ENCODE measurements around the gene SHKBP1.

DNA sequence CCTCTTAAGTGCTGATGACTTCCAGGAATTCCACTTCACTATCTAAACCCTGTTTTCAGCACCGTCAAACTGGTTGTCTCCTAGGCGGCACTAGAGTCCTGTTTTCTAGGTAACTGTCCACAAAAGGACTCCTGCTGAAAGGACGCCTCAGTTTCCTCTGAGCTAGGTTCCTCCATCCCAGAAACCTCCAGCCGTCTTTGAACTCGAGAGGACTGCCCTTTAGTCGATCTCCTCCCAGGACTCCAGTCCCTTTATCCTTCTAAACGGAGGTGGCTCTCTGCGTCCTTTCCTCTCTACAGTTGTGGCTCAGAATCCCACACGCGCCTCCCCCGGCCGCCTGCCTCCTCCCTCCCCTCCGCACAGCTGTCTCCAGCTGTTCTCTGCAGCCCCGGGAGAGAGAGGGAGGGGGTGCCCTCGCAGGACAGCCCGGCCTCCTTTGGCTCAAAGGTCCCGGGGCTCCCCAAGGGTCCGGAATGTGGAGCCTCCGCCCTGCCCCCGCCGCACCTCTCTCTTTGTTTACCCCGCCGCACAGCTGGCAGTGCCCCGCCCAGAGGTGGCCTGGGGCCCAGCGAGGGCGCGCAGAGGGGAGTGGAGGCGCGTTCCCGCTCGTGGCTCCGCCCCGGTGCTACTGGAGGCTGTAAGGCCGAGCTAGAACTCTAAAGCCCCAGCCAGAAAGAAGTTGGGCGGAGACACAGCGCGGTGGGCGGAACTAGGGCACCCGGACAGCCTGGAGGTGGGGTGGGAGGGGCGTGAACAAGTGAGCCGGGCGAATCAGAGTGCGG is 26.9 kb downstream of the SHKBP1 start:
- TF ChIP-seq, protein P1, sequence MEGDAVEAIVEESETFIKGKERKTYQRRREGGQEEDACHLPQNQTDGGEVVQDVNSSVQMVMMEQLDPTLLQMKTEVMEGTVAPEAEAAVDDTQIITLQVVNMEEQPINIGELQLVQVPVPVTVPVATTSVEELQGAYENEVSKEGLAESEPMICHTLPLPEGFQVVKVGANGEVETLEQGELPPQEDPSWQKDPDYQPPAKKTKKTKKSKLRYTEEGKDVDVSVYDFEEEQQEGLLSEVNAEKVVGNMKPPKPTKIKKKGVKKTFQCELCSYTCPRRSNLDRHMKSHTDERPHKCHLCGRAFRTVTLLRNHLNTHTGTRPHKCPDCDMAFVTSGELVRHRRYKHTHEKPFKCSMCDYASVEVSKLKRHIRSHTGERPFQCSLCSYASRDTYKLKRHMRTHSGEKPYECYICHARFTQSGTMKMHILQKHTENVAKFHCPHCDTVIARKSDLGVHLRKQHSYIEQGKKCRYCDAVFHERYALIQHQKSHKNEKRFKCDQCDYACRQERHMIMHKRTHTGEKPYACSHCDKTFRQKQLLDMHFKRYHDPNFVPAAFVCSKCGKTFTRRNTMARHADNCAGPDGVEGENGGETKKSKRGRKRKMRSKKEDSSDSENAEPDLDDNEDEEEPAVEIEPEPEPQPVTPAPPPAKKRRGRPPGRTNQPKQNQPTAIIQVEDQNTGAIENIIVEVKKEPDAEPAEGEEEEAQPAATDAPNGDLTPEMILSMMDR (IDR thresholded peaks at IDR 0.05): no peak
- no peak for TF ChIP-seq POLR2A (IDR thresholded peaks at IDR 0.05)

Measured in testis (tissue), 2 donors.